ENCODE data around the gene KDM4B.

- TF ChIP-seq POLR2AphosphoS2 (IDR thresholded peaks at IDR 0.05; ENCODE audit: low read depth, low read length) (no peak), ZSCAN29 (IDR thresholded peaks at IDR 0.05) (no peak), KAT2A (conservative IDR thresholded peaks at IDR 0.05; ENCODE audit: control insufficient read depth, low read depth, low read length) (no peak), CTCF (IDR thresholded peaks at IDR 0.05 in 2 of 3, conservative IDR thresholded peaks at IDR 0.05 in 1 of 3; ENCODE audit: control insufficient read depth in 2 of 3, extremely low read depth in 1 of 3, insufficient read depth in 1 of 3, low read depth in 3 of 3, low read length in 3 of 3) (no peak), PKNOX1 (IDR thresholded peaks at IDR 0.05) (no peak), POLR2A (IDR thresholded peaks at IDR 0.05; ENCODE audit: low read depth, low read length) (no peak), YY1 (IDR thresholded peaks at IDR 0.05; ENCODE audit: low read depth, low read length) (no peak), NRF1 (conservative IDR thresholded peaks at IDR 0.05; ENCODE audit: low read depth, low read length) (no peak), CEBPB (IDR thresholded peaks at IDR 0.05; ENCODE audit: borderline replicate concordance in 1 of 2, low read depth in 2 of 2, low read length in 2 of 2) (no peak)
- TF ChIP-seq, protein P1, sequence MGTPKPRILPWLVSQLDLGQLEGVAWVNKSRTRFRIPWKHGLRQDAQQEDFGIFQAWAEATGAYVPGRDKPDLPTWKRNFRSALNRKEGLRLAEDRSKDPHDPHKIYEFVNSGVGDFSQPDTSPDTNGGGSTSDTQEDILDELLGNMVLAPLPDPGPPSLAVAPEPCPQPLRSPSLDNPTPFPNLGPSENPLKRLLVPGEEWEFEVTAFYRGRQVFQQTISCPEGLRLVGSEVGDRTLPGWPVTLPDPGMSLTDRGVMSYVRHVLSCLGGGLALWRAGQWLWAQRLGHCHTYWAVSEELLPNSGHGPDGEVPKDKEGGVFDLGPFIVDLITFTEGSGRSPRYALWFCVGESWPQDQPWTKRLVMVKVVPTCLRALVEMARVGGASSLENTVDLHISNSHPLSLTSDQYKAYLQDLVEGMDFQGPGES (IDR thresholded peaks at IDR 0.05), result no peak
Measured at GRCh38 chr19:5114727-5115126, 145.8 kb downstream of the KDM4B start.

Data from GM12878 (cell line).